ENCODE measurements around the gene TMEM138. TPM values are rescaled to one million over a fixed set of nuclear protein-coding genes. Genes with fewer than 3 reads are reported as not detected.

The TMEM138 gene
- total RNA-seq, 1 experiment from 2014 or later: 43.6 TPM

DNA sequence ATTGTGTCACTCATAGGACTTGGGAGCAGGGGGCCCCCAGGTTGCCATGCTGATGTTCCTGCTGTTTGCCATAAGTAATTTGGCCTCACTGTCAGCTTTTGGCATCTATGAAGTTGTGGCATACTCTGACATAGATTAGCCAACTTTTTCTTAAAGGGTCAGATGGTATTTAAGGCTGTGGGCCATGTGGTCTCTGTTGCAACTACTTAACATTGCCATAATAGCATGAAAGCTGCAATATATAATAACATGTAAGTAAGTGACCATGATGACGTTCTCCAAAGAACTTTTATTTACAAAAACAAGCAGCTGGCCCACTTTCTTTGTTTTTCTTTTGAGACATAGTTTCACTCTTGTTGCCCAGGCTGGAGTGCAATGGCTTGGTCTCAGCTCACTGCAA lies 28.0 kb downstream of the TMEM138 start:
- Histone ChIP-seq H3K9ac (ENCODE audit: extremely low read depth, insufficient read length, low read length) (no peak overlapping the region), H3K14ac (ENCODE audit: insufficient read depth, low read length) (no peak overlapping the region), H3K79me1 (ENCODE audit: insufficient read depth, low read depth, low read length, poor library complexity, severe bottlenecking) (no peaks in the 10 kb centered on the region), H3K27me3 (ENCODE audit: insufficient read depth, low read length) (no peaks in the 10 kb centered on the region), H2BK12ac (ENCODE audit: insufficient read length, low read depth, low read length) (no peak overlapping the region), H2BK5ac (ENCODE audit: insufficient read length, low read length) (no peak overlapping the region), H2AK5ac (ENCODE audit: insufficient read length, low read length) (no peak overlapping the region), H3K9me3 (ENCODE audit: control insufficient read depth, low read depth, low read length) (no peaks in the 10 kb centered on the region), H4K8ac (replicated peaks; ENCODE audit: insufficient read length, low read depth, low read length) (no peak overlapping the region), H3K4ac (ENCODE audit: low read depth, low read length) (no peak overlapping the region), H3K4me1 (ENCODE audit: insufficient read depth, low read length) (no peaks in the 10 kb centered on the region; the same call in 1 of the 2 replicates), H2BK20ac (ENCODE audit: low read depth, low read length, poor library complexity, severe bottlenecking) (no peak overlapping the region), H3K23ac (ENCODE audit: insufficient read length, low read depth, low read length) (no peak overlapping the region), H4K5ac (ENCODE audit: insufficient read length, low read depth, low read length) (no peak overlapping the region), H3K4me2 (ENCODE audit: insufficient read depth, insufficient read length, low read length) (no peak overlapping the region), H3K79me2 (ENCODE audit: insufficient read depth, low read length) (no peaks in the 10 kb centered on the region), H4K20me1 (ENCODE audit: control insufficient read depth, insufficient read depth, insufficient read length) (no peaks in the 10 kb centered on the region), H4K91ac (ENCODE audit: insufficient read length, low read depth, low read length) (no peak overlapping the region), H3T11ph (ENCODE audit: low read length) (no peak overlapping the region), H3K18ac (ENCODE audit: insufficient read length, low read depth, low read length) (no peak overlapping the region), H3K23me2 (ENCODE audit: insufficient read length, low read depth, low read length, poor library complexity, severe bottlenecking) (peaks cover 12% of the 10 kb centered on the region), H2BK120ac (ENCODE audit: low read depth, low read length, poor library complexity, severe bottlenecking) (no peak overlapping the region), H2AFZ (ENCODE audit: low read length) (no peak overlapping the region), H3K56ac (ENCODE audit: insufficient read length, low read depth, low read length) (no peak overlapping the region), H3K27ac (ENCODE audit: insufficient read length, low read depth, low read length) (no peak overlapping the region), H2BK15ac (ENCODE audit: low read depth, low read length) (no peak overlapping the region)
- Mint-ChIP-seq H3K36me3 (ENCODE audit: insufficient read depth in 1 of 3, low read depth in 3 of 3) (peaks cover 9 to 14% (median 13%) of the 10 kb centered on the region in 3 experiments), H3K9me3 (peaks cover 3 to 4% of the 10 kb centered on the region in 2 experiments; a peak in 1 of 5 replicates), H3K27ac (no peak overlapping the region), H3K27me3 (ENCODE audit: low read depth) (peaks cover 9% of the 10 kb centered on the region), H3K4me1 (peaks cover 8 to 18% of the 10 kb centered on the region in 2 experiments), H3K4me3 (no peak overlapping the region; a peak in 1 of 5 replicates)
- no CpG with 5 or more reads among the region's 1 CpG for WGBS (ENCODE audit: extremely low coverage, insufficient read length, low lambda C conversion rate)
- no peak for DNase-seq
- TF ChIP-seq, protein P1, sequence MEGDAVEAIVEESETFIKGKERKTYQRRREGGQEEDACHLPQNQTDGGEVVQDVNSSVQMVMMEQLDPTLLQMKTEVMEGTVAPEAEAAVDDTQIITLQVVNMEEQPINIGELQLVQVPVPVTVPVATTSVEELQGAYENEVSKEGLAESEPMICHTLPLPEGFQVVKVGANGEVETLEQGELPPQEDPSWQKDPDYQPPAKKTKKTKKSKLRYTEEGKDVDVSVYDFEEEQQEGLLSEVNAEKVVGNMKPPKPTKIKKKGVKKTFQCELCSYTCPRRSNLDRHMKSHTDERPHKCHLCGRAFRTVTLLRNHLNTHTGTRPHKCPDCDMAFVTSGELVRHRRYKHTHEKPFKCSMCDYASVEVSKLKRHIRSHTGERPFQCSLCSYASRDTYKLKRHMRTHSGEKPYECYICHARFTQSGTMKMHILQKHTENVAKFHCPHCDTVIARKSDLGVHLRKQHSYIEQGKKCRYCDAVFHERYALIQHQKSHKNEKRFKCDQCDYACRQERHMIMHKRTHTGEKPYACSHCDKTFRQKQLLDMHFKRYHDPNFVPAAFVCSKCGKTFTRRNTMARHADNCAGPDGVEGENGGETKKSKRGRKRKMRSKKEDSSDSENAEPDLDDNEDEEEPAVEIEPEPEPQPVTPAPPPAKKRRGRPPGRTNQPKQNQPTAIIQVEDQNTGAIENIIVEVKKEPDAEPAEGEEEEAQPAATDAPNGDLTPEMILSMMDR (conservative IDR thresholded peaks at IDR 0.05): no peak
